T-helper 2 cell treated with Interferon-gamma antibody and Interleukin-4, amounts not matched to agents 5 μg/mL and 100 μg/mL, for 36 hours (primary cell): Measurements from ENCODE around the gene PAQR3.
"Not testable (repeated sequence)": the region's sequence is repeated elsewhere in the genome, so short reads cannot be mapped to it uniquely, and the experiment has no call there.

Experiments used
- DNase-seq: peaks from one replicate; pipeline ENCODE4 v3.0.0; 2021; ENCODE audit warnings: low spot score
- H3K27ac Mint-ChIP-seq: one replicate; pipeline ENCODE4 v1.8.0; 2021; ENCODE audit warnings: mild to moderate bottlenecking, mixed read lengths
- H3K27me3 Mint-ChIP-seq: one replicate; pipeline ENCODE4 v1.8.0; 2021; ENCODE audit warnings: low read depth, mixed read lengths
- H3K36me3 Mint-ChIP-seq: one replicate; pipeline ENCODE4 v1.8.0; 2021; ENCODE audit warnings: low read depth, mixed read lengths
- H3K4me1 Mint-ChIP-seq: one replicate; pipeline ENCODE4 v1.8.0; 2021; ENCODE audit warnings: low read depth, mixed read lengths
- H3K4me3 Mint-ChIP-seq: one replicate; pipeline ENCODE4 v1.8.0; 2022; ENCODE audit warnings: mild to moderate bottlenecking, moderate library complexity, mixed read lengths
- H3K9me3 Mint-ChIP-seq: one replicate; pipeline ENCODE4 v1.8.0; 2021; ENCODE audit warnings: mixed read lengths

PAQR3 gene

DNA sequence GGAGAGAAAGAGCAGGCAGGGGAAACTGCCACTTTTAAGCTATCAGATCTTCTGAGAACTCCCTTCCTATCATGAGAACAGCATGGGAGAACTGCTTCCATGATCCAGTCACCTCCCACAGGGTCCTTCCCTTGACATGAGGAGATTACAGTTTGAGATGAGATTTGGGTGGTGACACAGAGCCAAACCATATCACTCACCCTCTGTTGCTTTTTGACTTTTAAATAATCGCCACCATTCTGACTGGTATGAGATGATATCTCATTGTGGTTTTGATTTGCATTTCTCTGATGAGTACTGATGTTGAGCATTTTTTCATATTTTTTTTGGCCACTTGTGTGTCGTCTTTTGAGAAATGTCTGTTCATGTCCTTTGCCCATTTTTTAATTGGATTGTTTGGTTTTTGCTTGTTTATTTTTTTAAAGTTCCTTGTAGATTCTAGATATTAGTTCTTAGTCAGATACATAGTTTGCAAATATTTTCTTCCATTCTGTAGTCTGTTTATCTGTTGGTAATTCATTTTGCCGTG lies 6.5 kb upstream of the PAQR3 start:
- Mint-ChIP-seq H3K27me3 (peaks cover 57% of the 10 kb centered on the region), H3K36me3 (no peaks in the 10 kb centered on the region), H3K4me1 (peaks cover 12% of the 10 kb centered on the region), H3K27ac (no peak overlapping the region), H3K9me3 (no peaks in the 10 kb centered on the region), H3K4me3 (no peak overlapping the region)
- peak; percentile 40 for DNase-seq

DNA sequence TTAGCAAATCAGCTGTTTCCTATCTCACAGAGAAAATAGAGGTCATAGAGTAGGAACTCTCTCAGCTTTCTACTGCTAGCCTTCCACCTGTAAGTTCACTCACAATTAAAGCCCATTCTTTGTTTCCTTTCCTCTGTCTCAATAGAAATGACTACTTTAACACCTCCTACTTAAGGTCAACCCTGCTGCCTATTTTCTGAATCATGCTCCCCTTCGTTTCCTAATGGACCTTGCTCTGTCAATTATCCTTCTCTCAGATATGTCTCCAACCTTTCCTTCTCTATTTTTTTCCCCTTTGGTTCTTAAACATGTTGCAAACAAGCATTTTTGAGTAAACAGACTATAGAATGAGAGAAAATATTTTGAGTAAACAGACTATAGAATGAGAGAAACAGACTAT lies 5.1 kb upstream of the PAQR3 start:
- H3K9me3 Mint-ChIP-seq = no peaks in the 10 kb centered on the region
- H3K4me3 Mint-ChIP-seq = no peak overlapping the region
- peaks cover 59% of the 10 kb centered on the region for H3K27me3 Mint-ChIP-seq
- H3K27ac Mint-ChIP-seq = no peak overlapping the region
- peaks cover 16% of the 10 kb centered on the region for H3K4me1 Mint-ChIP-seq
- H3K36me3 Mint-ChIP-seq = no peaks in the 10 kb centered on the region
- no peak for DNase-seq

DNA sequence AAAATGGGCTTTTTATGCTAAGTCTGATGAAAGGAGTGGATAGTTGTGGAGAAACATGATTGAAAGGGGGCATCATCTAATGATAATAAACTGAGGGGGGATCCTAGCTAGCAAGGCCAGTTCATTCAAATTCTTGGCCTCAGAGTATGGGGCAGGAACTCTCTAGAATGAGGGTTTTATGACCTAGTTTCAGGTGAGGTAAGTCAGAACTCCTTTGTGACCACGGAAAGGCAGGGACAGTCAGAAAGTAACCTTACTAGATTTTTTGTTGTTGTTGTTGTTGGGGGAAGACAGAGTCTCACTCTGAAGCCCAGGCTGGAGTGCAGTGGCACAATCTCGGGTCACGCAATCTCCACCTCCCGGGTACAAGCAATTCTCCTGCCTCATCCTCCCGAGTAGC lies 1.5 kb upstream of the PAQR3 start:
- no peaks in the 10 kb centered on the region for H3K9me3 Mint-ChIP-seq
- H3K27ac Mint-ChIP-seq = no peak overlapping the region
- H3K27me3 Mint-ChIP-seq = peaks cover 36% of the 10 kb centered on the region
- no peak overlapping the region for H3K4me3 Mint-ChIP-seq
- peaks cover 21% of the 10 kb centered on the region for H3K4me1 Mint-ChIP-seq
- no peaks in the 10 kb centered on the region for H3K36me3 Mint-ChIP-seq
- DNase-seq = peak; percentile 21

GRCh38 chr4:78939667-78940008 lies 400 bp upstream of the PAQR3 start:
- H3K27ac Mint-ChIP-seq = no peak overlapping the region
- peak overlapping the region; percentile 68 for H3K4me3 Mint-ChIP-seq
- H3K36me3 Mint-ChIP-seq = no peaks in the 10 kb centered on the region
- no peak for DNase-seq
- H3K27me3 Mint-ChIP-seq = peaks cover 28% of the 10 kb centered on the region
- no peaks in the 10 kb centered on the region for H3K9me3 Mint-ChIP-seq
- peaks cover 18% of the 10 kb centered on the region for H3K4me1 Mint-ChIP-seq

DNA sequence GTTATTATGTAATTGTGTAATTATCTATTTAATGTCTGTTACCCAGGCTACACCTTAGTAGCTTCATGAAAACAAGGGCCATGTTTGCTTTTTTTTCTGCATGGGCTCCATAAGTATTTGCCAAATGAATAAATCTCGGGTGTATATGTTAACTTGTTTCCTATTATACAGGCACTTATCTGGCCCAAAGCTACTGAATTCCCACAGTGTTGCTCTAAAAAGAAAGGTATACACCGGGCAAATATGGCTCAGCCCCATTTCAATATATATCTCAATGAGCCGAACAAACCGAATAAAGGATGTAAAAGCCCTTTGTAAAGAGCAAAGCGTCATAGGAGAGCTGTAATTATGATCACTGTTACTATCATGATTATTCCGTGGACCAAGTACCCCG lies 767 bp downstream of the PAQR3 start:
- H3K27ac Mint-ChIP-seq = peak overlapping the region; percentile 88
- no peaks in the 10 kb centered on the region for H3K9me3 Mint-ChIP-seq
- peak overlapping the region; percentile 95 for H3K4me3 Mint-ChIP-seq
- H3K36me3 Mint-ChIP-seq = peaks cover 2% of the 10 kb centered on the region
- H3K4me1 Mint-ChIP-seq = peaks cover 18% of the 10 kb centered on the region
- H3K27me3 Mint-ChIP-seq = peaks cover 18% of the 10 kb centered on the region
- DNase-seq = no peak

DNA sequence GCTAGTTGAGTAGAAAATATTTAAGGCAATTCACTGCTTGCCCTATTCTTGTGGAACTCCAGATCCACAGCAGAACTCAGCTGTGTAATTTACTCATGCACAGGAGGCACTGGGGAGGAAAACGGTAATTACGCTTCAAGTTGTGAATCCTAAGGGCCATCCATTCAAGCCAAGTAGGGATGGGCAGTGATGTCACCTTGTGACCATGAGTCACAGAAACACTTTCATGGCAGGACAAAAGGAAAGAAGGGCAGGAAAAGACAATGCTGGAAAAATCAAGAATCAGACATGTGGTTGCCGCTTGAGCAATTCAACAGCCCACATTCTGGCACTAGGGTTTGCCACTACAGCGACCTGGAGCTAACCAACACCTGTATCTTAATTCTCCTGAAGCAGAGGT lies 1.4 kb downstream of the PAQR3 start:
- Mint-ChIP-seq H3K4me1 (peaks cover 18% of the 10 kb centered on the region), H3K4me3 (peak overlapping the region; percentile 58), H3K9me3 (no peaks in the 10 kb centered on the region), H3K27me3 (peaks cover 12% of the 10 kb centered on the region), H3K27ac (no peak overlapping the region), H3K36me3 (peaks cover 3% of the 10 kb centered on the region)
- DNase-seq = no peak

DNA sequence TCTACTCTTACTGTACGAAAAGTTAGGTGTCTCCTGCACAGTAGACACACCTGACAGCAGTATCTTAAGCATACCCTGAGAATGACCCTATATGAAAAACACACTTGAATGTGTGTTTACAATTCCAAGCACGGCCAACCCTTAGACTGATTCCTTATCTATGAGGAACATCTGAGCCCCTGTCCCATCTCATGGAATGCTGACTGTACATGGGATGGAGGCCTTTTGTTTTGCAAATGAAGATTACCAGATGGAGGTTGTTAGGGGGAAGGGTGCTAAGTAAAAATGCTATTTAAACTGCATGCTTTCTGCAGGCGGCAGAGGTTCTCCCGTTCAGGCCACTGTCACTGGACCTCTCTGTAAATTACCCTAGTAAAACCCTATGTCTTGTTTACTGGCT lies 2.2 kb downstream of the PAQR3 start:
- H3K27ac Mint-ChIP-seq = no peak overlapping the region
- H3K27me3 Mint-ChIP-seq = peaks cover 7% of the 10 kb centered on the region
- no peak overlapping the region for H3K4me3 Mint-ChIP-seq
- H3K4me1 Mint-ChIP-seq = peaks cover 18% of the 10 kb centered on the region
- H3K36me3 Mint-ChIP-seq = peaks cover 3% of the 10 kb centered on the region
- H3K9me3 Mint-ChIP-seq = no peaks in the 10 kb centered on the region
- no peak for DNase-seq

- Mint-ChIP-seq H3K4me1 (peaks cover 5% of the 10 kb centered on the region), H3K36me3 (peaks cover 27% of the 10 kb centered on the region), H3K27me3 (no peaks in the 10 kb centered on the region), H3K4me3 (no peak overlapping the region), H3K27ac (no peak overlapping the region), H3K9me3 (no peaks in the 10 kb centered on the region)
- DNase-seq = no peak
Measured at GRCh38 chr4:78930016-78930629, 9.1 kb downstream of the PAQR3 start.

GRCh38 chr4:78928835-78929234 lies 10.4 kb downstream of the PAQR3 start:
- Mint-ChIP-seq H3K36me3 (peaks cover 26% of the 10 kb centered on the region), H3K27ac (no peak overlapping the region), H3K4me3 (no peak overlapping the region), H3K27me3 (no peaks in the 10 kb centered on the region), H3K9me3 (no peaks in the 10 kb centered on the region), H3K4me1 (peaks cover 6% of the 10 kb centered on the region)
- no peak for DNase-seq

- Mint-ChIP-seq H3K4me3 (no peak overlapping the region), H3K27me3 (no peaks in the 10 kb centered on the region), H3K9me3 (no peaks in the 10 kb centered on the region), H3K4me1 (peaks cover 8% of the 10 kb centered on the region), H3K36me3 (peaks cover 27% of the 10 kb centered on the region), H3K27ac (no peak overlapping the region)
- DNase-seq = no peak
Measured at GRCh38 chr4:78926826-78927225, 12.4 kb downstream of the PAQR3 start.

- Mint-ChIP-seq H3K36me3 (peaks cover 19% of the 10 kb centered on the region), H3K4me3 (no peak overlapping the region), H3K4me1 (peaks cover 8% of the 10 kb centered on the region), H3K9me3 (no peaks in the 10 kb centered on the region), H3K27me3 (no peaks in the 10 kb centered on the region), H3K27ac (peak overlapping the region; percentile 13)
- DNase-seq = no peak
Measured at GRCh38 chr4:78923464-78924312, 15.6 kb downstream of the PAQR3 start.

GRCh38 chr4:78922207-78922606 lies 17.0 kb downstream of the PAQR3 start:
- no peaks in the 10 kb centered on the region for H3K9me3 Mint-ChIP-seq
- no peak for DNase-seq
- no peak overlapping the region for H3K4me3 Mint-ChIP-seq
- no peak overlapping the region for H3K27ac Mint-ChIP-seq
- peaks cover 16% of the 10 kb centered on the region for H3K36me3 Mint-ChIP-seq
- H3K27me3 Mint-ChIP-seq = no peaks in the 10 kb centered on the region
- H3K4me1 Mint-ChIP-seq = peaks cover 5% of the 10 kb centered on the region

DNA sequence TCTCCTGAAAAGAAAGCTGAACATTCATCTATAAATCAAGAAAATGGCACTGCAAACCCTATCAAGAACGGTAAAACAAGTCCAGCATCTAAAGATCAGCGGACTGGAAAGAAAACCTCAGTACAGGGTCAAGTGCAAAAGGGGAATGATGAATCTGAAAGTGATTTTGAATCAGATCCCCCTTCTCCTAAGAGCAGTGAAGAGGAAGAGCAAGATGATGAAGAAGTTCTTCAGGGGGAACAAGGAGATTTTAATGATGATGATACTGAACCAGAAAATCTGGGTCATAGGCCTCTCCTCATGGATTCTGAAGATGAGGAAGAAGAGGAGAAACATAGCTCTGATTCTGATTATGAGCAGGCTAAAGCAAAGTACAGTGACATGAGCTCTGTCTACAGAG lies 28.6 kb downstream of the PAQR3 start:
- no peak for DNase-seq
- Mint-ChIP-seq H3K27ac (no peak overlapping the region), H3K36me3 (peaks cover 16% of the 10 kb centered on the region), H3K4me3 (no peak overlapping the region), H3K4me1 (no peaks in the 10 kb centered on the region), H3K27me3 (no peaks in the 10 kb centered on the region), H3K9me3 (no peaks in the 10 kb centered on the region)

DNA sequence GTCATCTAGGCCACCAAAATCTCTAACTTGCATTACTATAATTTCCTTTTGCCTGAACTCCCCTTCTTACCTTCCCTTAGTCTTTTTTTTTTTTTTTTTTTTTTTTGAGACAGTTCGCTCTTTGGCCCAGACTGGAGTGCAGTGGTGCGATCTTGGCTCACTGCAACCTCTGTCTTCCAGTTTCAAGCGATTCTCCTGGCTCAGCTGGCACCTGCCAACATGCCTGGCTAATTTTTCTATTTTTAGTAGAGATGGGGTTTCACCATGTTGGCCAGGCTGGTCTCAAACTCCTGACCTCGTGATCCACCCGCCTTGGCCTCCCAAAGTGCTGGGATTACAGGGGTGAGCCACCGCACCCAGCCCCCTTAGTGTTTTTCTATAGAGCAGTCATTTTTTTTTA lies 30.3 kb downstream of the PAQR3 start:
- not testable (repeated sequence) for H3K27ac Mint-ChIP-seq, H3K4me1 Mint-ChIP-seq, DNase-seq, H3K9me3 Mint-ChIP-seq, H3K4me3 Mint-ChIP-seq, H3K27me3 Mint-ChIP-seq
- H3K36me3 Mint-ChIP-seq = peaks cover 13% of the 10 kb centered on the region
